Suprapubic skin (tissue), 4 donors: Measurements from ENCODE around the gene XXYLT1.

Experiments used
- EP300 ChIP-seq: sonication (generic); formaldehyde crosslinking; IDR thresholded peaks from one replicate; pipeline ENCODE4 v1.6.1; 2017; ENCODE audit warnings: antibody characterized with exemption
- POLR2A ChIP-seq, 2 donors: fragments of 450-650 bp; IDR thresholded peaks; one replicate each; pipeline ENCODE4 v1.6.1; 2017; ENCODE audit warnings: antibody characterized with exemption in 2 of 2, mild to moderate bottlenecking in 2 of 2, moderate library complexity in 2 of 2
- POLR2AphosphoS5 ChIP-seq, 3 donors: sonication (generic); formaldehyde crosslinking; IDR thresholded peaks; one replicate each; pipeline ENCODE4 v1.6.1; 2017; ENCODE audit warnings: antibody characterized with exemption in 3 of 3
- TF ChIP-seq, protein P1 (sequence below), 2 donors: fragments of 200-600 bp in 1 of 2; fragments of 450-650 bp in 1 of 2; sonication (generic) in 1 of 2; IDR thresholded peaks; one replicate each; pipeline ENCODE4 v1.5.1; 2016 to 2019; ENCODE audit warnings: antibody characterized with exemption in 2 of 2, mild to moderate bottlenecking in 1 of 2, moderate library complexity in 1 of 2

DNA sequence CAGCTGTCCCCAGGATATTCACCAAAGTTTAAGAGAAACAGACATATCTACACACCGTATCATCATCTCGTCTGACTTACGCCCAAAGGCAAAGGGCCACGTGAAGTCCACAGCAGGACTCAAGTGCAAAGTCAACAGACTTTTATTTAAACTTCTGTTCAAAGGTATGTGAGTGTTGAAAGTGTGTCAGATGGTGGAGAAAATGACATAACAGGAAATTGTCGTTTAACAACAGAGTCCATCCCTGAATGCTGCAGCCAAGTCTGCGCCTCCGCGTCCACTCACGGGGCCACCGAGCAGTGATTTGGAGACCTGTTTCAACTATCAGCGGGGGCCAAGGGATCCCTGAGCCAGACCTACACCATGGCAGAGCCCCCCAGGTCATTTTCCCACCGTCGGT, 165.6 kb downstream of the XXYLT1 start:
- TF ChIP-seq, protein P1, sequence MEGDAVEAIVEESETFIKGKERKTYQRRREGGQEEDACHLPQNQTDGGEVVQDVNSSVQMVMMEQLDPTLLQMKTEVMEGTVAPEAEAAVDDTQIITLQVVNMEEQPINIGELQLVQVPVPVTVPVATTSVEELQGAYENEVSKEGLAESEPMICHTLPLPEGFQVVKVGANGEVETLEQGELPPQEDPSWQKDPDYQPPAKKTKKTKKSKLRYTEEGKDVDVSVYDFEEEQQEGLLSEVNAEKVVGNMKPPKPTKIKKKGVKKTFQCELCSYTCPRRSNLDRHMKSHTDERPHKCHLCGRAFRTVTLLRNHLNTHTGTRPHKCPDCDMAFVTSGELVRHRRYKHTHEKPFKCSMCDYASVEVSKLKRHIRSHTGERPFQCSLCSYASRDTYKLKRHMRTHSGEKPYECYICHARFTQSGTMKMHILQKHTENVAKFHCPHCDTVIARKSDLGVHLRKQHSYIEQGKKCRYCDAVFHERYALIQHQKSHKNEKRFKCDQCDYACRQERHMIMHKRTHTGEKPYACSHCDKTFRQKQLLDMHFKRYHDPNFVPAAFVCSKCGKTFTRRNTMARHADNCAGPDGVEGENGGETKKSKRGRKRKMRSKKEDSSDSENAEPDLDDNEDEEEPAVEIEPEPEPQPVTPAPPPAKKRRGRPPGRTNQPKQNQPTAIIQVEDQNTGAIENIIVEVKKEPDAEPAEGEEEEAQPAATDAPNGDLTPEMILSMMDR (IDR thresholded peaks at IDR 0.05): no peak
- no peak for TF ChIP-seq POLR2A (IDR thresholded peaks at IDR 0.05)
- TF ChIP-seq EP300: no peak
- no peak for TF ChIP-seq POLR2AphosphoS5 (IDR thresholded peaks at IDR 0.05)
